ENCODE data around the gene DACH1. TPM values are rescaled to one million over a fixed set of nuclear protein-coding genes. Genes with fewer than 3 reads are reported as not detected.

DACH1 gene
- polyA plus RNA-seq, 3 donors, result 0.03 to 0.69 (median 0.26) TPM

DNA sequence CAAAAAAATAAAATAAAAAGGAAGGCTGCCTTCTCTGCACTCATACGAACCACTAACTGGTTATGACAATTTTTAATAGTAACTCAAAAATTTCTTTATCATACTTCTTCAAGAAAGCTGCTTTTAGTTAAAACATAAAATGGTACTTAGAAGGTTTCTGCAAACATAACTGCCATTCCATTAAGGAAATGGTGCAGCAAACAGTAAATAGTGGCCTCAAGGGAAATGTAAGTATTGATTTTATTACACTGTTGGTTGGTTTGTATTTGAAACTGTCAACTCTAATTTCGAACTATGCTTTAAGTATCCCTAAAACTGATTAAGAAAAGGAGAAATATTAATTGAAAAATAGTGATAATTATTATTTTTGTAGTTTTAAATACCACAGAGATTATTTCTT lies 278.0 kb downstream of the DACH1 start:
- H2AFZ ChIP-seq (ENCODE audit: insufficient read depth, low read depth, low read length, poor library complexity, severe bottlenecking), result no peak overlapping the region
- H3K27ac ChIP-seq (ENCODE audit: low read depth in 1 of 2, low read length in 2 of 2), result no peak overlapping the region
- TF ChIP-seq, protein P1, sequence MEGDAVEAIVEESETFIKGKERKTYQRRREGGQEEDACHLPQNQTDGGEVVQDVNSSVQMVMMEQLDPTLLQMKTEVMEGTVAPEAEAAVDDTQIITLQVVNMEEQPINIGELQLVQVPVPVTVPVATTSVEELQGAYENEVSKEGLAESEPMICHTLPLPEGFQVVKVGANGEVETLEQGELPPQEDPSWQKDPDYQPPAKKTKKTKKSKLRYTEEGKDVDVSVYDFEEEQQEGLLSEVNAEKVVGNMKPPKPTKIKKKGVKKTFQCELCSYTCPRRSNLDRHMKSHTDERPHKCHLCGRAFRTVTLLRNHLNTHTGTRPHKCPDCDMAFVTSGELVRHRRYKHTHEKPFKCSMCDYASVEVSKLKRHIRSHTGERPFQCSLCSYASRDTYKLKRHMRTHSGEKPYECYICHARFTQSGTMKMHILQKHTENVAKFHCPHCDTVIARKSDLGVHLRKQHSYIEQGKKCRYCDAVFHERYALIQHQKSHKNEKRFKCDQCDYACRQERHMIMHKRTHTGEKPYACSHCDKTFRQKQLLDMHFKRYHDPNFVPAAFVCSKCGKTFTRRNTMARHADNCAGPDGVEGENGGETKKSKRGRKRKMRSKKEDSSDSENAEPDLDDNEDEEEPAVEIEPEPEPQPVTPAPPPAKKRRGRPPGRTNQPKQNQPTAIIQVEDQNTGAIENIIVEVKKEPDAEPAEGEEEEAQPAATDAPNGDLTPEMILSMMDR (IDR thresholded peaks at IDR 0.05), result no peak
- WGBS (ENCODE audit: insufficient coverage), result no CpG with 5 or more reads among the region's 2 CpGs
- intact Hi-C loops (cut with micrococcal nuclease), result no loop called here
- H3K27me3 ChIP-seq (ENCODE audit: control insufficient read depth in 2 of 2, insufficient read depth in 2 of 2, low read length in 2 of 2), result no peaks in the 10 kb centered on the region
- H3K79me2 ChIP-seq (ENCODE audit: insufficient read depth, low read length), result no peaks in the 10 kb centered on the region
- no peaks in the 10 kb centered on the region for H3K36me3 ChIP-seq (replicated peaks in 1 of 2; ENCODE audit: control insufficient read depth in 1 of 2, insufficient read depth in 2 of 2, low read length in 2 of 2)
- DNase-seq, result no peak
- no peak overlapping the region for H3K9ac ChIP-seq (ENCODE audit: insufficient read depth, low read length, poor library complexity, severe bottlenecking)
- no peak overlapping the region for H3K4me3 Mint-ChIP-seq
- H3K9me3 Mint-ChIP-seq, result peaks cover 0 to 2% (median 0%) of the 10 kb centered on the region in 7 donors
- H3K4me1 Mint-ChIP-seq, result peaks cover 10% of the 10 kb centered on the region
- H3K4me2 ChIP-seq (replicated peaks; ENCODE audit: extremely low read depth, low read length, poor library complexity, severe bottlenecking), result no peak overlapping the region
- H3K4me1 ChIP-seq (ENCODE audit: control insufficient read depth in 1 of 2, insufficient read depth in 2 of 2, low read length in 2 of 2), result peaks cover 5 to 17% of the 10 kb centered on the region in 2 donors
- H3K4me3 ChIP-seq (replicated peaks in 1 of 3; ENCODE audit: low read depth in 2 of 3, low read length in 3 of 3), result no peak overlapping the region
- H3K27ac Mint-ChIP-seq, result no peak overlapping the region
- H4K20me1 ChIP-seq (ENCODE audit: insufficient read depth, low read length), result no peaks in the 10 kb centered on the region
- H3K36me3 Mint-ChIP-seq, result no peaks in the 10 kb centered on the region
- peaks cover 0 to 1% (median 0%) of the 10 kb centered on the region in 3 donors for H3K27me3 Mint-ChIP-seq (ENCODE audit: low read depth in 3 of 3)
- H3K9me3 ChIP-seq (replicated peaks in 1 of 2; ENCODE audit: control insufficient read depth in 1 of 2, insufficient read depth in 1 of 2, low read length in 2 of 2), result no peaks in the 10 kb centered on the region

DNA sequence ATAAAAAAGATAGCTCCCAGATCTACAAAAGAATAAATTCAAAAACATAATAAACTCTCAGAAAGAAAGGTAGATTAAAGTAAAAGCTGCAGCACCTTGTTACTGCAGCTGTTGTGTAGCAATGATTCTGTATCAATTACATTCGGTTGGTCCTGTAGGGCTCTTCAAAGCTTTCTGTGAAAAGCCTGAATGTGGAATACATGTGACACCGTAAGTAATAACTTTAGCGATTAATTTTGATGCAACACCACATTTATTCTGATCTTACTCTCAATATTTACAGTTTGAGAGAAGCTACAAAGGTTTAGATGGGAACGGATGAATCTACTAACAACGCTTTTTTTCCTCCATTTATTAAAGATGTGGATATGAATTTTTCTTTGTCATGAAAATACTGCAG lies 279.2 kb downstream of the DACH1 start:
- intact Hi-C loops (cut with micrococcal nuclease), result no loop called here
- Mint-ChIP-seq H3K27me3 (ENCODE audit: low read depth in 3 of 3) (peaks cover 0 to 1% (median 0%) of the 10 kb centered on the region in 3 donors), H3K9me3 (peaks cover 0 to 2% (median 0%) of the 10 kb centered on the region in 7 donors), H3K4me3 (no peak overlapping the region), H3K27ac (no peak overlapping the region), H3K36me3 (no peaks in the 10 kb centered on the region), H3K4me1 (peaks cover 8% of the 10 kb centered on the region)
- no peak overlapping the region for H3K27ac ChIP-seq (ENCODE audit: low read depth in 1 of 2, low read length in 2 of 2)
- no peaks in the 10 kb centered on the region for H3K36me3 ChIP-seq (replicated peaks in 1 of 2; ENCODE audit: control insufficient read depth in 1 of 2, insufficient read depth in 2 of 2, low read length in 2 of 2)
- no peak overlapping the region for H3K9ac ChIP-seq (ENCODE audit: insufficient read depth, low read length, poor library complexity, severe bottlenecking)
- no peak overlapping the region for H2AFZ ChIP-seq (ENCODE audit: insufficient read depth, low read depth, low read length, poor library complexity, severe bottlenecking)
- no peak overlapping the region for H3K4me2 ChIP-seq (replicated peaks; ENCODE audit: extremely low read depth, low read length, poor library complexity, severe bottlenecking)
- TF ChIP-seq, protein P1 (IDR thresholded peaks at IDR 0.05), result no peak
- H3K27me3 ChIP-seq (ENCODE audit: control insufficient read depth in 2 of 2, insufficient read depth in 2 of 2, low read length in 2 of 2), result no peaks in the 10 kb centered on the region
- no peaks in the 10 kb centered on the region for H3K9me3 ChIP-seq (replicated peaks in 1 of 2; ENCODE audit: control insufficient read depth in 1 of 2, insufficient read depth in 1 of 2, low read length in 2 of 2)
- DNase-seq, result no peak
- WGBS (ENCODE audit: insufficient coverage), result 100% methylated on average over 1 of the region's 5 CpGs
- H3K79me2 ChIP-seq (ENCODE audit: insufficient read depth, low read length), result no peaks in the 10 kb centered on the region
- no peaks in the 10 kb centered on the region for H4K20me1 ChIP-seq (ENCODE audit: insufficient read depth, low read length)
- no peak overlapping the region for H3K4me3 ChIP-seq (replicated peaks in 1 of 3; ENCODE audit: low read depth in 2 of 3, low read length in 3 of 3)
- peaks cover 5 to 12% of the 10 kb centered on the region in 2 donors for H3K4me1 ChIP-seq (ENCODE audit: control insufficient read depth in 1 of 2, insufficient read depth in 2 of 2, low read length in 2 of 2)

Measured in CD14-positive monocyte (primary cell).